ENCODE data around the gene AGAP3. TPM values are rescaled to one million over a fixed set of nuclear protein-coding genes. Genes with fewer than 3 reads are reported as not detected.
A peak's percentile ranks its signal among the peaks of the same experiment; 100 is the strongest.

AGAP3 gene
- total RNA-seq, 2 donors from 2014 or later, result 80.3 to 112 TPM

DNA sequence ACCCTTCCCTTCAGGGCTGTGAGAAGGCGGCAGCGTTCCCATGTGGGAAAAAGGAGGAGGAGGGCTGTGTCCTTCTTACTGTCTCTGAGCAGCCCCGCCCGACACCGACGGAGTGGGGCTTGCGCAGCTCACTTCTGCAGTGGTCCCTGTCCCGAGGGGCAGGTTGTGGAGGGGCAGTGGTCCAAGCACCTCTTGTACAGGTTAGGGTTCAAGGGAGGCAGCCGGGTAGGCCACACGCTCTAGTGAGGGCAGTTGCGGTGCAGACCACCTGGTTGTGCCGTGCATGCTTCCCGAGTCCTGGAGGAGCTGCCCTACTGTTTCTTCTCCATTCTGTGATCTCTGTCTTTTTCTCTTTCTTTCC, 32.8 kb downstream of the AGAP3 start:
- WGBS, result 94% methylated on average over 13 of the region's 13 CpGs

DNA sequence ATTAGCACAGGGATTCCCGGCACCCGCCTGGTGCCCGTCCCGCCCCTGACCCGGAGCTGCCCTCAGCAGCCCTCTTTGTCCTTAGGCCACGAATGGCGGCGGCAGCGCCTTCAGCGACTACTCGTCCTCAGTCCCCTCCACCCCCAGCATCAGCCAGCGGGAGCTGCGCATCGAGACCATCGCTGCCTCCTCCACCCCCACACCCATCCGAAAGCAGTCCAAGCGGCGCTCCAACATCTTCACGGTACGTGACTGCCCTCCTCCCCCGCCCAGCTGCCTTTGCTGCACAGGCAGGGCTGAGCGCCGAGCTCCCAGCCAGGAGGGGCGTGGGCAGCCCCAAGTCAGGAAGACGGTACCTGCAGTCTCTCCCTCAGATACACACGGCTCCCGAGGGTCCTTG, 33.6 kb downstream of the AGAP3 start:
- 87% methylated on average over 27 of the region's 27 CpGs for WGBS
- intact Hi-C loops (cut with DNase I), result loop anchor here (5.0 kb wide), 1 partner anchor 182 kb away; no protein-coding TSS in a partner anchor
- Histone ChIP-seq H3K27ac (no peak overlapping the region), H3K4me3 (no peak overlapping the region), H3K36me3 (peaks cover 13 to 27% of the 10 kb centered on the region in 2 donors), H3K4me1 (replicated peaks) (peaks cover 8% of the 10 kb centered on the region), H3K9me3 (no peaks in the 10 kb centered on the region), H3K27me3 (replicated peaks; ENCODE audit: insufficient read depth) (no peaks in the 10 kb centered on the region)
- DNase-seq (ENCODE audit: low spot score), result no peak
- TF ChIP-seq, protein P1, sequence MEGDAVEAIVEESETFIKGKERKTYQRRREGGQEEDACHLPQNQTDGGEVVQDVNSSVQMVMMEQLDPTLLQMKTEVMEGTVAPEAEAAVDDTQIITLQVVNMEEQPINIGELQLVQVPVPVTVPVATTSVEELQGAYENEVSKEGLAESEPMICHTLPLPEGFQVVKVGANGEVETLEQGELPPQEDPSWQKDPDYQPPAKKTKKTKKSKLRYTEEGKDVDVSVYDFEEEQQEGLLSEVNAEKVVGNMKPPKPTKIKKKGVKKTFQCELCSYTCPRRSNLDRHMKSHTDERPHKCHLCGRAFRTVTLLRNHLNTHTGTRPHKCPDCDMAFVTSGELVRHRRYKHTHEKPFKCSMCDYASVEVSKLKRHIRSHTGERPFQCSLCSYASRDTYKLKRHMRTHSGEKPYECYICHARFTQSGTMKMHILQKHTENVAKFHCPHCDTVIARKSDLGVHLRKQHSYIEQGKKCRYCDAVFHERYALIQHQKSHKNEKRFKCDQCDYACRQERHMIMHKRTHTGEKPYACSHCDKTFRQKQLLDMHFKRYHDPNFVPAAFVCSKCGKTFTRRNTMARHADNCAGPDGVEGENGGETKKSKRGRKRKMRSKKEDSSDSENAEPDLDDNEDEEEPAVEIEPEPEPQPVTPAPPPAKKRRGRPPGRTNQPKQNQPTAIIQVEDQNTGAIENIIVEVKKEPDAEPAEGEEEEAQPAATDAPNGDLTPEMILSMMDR (IDR thresholded peaks at IDR 0.05), result no peak
- no peak for TF ChIP-seq POLR2A (IDR thresholded peaks at IDR 0.05)
- TF ChIP-seq POLR2AphosphoS5 (IDR thresholded peaks at IDR 0.05), result no peak

More for the DNA sequence above, 32.8 kb downstream of the AGAP3 start:
- Histone ChIP-seq H3K9me3 (no peaks in the 10 kb centered on the region), H3K4me1 (replicated peaks) (peaks cover 7% of the 10 kb centered on the region), H3K4me3 (no peak overlapping the region), H3K27ac (no peak overlapping the region), H3K27me3 (replicated peaks; ENCODE audit: insufficient read depth) (no peaks in the 10 kb centered on the region), H3K36me3 (peaks cover 13 to 27% of the 10 kb centered on the region in 2 donors)
- DNase-seq (ENCODE audit: low spot score), result no peak
- intact Hi-C loops (cut with DNase I), result no loop called here
- TF ChIP-seq, protein P1 (IDR thresholded peaks at IDR 0.05), result no peak
- no peak for TF ChIP-seq POLR2AphosphoS5 (IDR thresholded peaks at IDR 0.05)
- TF ChIP-seq POLR2A (IDR thresholded peaks at IDR 0.05), result no peak

DNA sequence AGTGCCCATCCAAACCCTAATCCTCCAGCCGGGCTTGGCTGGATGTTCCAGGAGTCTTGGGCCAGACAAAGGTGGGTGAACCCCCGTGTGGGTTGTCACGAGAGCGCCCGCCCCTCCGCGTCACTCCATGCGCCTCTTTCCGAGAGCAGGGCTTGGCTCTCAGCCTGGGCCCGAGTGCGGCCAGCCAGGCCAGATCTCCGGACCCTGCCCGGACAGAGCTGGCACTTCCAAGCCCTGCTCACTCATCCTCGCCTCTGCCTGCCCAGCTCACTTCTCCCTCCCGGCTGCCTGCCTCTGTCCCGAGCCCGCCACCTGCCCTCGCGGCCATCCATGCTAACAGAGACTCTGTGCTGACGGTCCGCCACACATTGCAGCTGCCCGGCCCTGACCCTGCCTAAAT, 34.6 kb downstream of the AGAP3 start:
- Histone ChIP-seq H3K4me1 (replicated peaks) (peaks cover 14% of the 10 kb centered on the region), H3K9me3 (no peaks in the 10 kb centered on the region), H3K27me3 (replicated peaks; ENCODE audit: insufficient read depth) (no peaks in the 10 kb centered on the region), H3K4me3 (no peak overlapping the region), H3K36me3 (peaks cover 13 to 27% of the 10 kb centered on the region in 2 donors), H3K27ac (no peak overlapping the region)
- intact Hi-C loops (cut with DNase I), result loop anchor here (5.0 kb wide), 1 partner anchor 181 kb away; no protein-coding TSS in a partner anchor
- no peak for TF ChIP-seq POLR2A (IDR thresholded peaks at IDR 0.05)
- 87% methylated on average over 22 of the region's 22 CpGs for WGBS
- no peak for DNase-seq (ENCODE audit: low spot score)

DNA sequence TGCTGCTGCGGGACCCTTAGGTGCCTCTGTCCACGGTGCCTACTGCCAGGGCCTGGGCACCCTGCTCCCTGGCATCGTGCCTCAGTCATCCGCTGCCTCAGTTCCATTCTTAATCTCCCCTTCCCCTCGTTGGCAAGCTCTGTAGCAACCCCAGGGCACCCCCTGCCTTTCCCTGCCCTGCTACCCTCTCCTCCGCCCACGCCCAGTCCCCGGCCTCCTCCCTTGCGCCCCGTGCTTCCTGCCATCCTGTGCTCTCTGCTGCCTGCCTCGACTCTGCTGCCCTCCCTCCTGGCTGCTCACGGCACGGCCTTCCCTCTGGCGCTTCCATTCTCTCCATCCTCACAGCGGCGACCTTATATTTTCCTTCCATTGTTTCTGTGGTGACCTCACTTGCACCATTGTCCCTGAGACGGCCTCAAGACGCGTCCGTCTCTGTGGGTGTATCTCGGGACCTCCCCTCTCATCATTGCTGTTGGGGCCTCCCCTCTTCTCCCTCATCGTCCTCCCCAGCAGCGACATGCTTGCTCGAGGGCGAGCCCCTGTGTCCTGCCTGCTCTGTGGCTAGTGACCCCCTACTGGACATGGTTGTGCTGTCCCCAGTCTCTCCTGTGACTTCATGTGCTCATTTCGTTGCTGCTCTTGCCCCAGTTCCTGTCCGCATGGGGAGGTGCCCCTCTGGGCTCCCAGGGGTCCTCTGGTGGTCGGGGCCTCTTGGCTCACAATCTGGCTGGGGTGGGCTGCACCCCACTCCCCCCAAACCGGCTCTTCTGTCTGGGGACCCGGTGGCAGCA, 35.3 kb downstream of the AGAP3 start:
- no peaks in the 10 kb centered on the region for H3K9me3 ChIP-seq
- no peak overlapping the region for H3K4me3 ChIP-seq
- intact Hi-C loops (cut with DNase I), result loop anchor here (5.0 kb wide), 1 partner anchor 181 kb away; no protein-coding TSS in a partner anchor
- TF ChIP-seq POLR2A (IDR thresholded peaks at IDR 0.05) (no peak), POLR2AphosphoS5 (IDR thresholded peaks at IDR 0.05) (no peak)
- TF ChIP-seq, protein P1 (IDR thresholded peaks at IDR 0.05), result no peak
- DNase-seq (ENCODE audit: low spot score), result no peak
- H3K27ac ChIP-seq, result no peak overlapping the region
- H3K4me1 ChIP-seq (replicated peaks), result peaks cover 9% of the 10 kb centered on the region
- H3K27me3 ChIP-seq (replicated peaks; ENCODE audit: insufficient read depth), result no peaks in the 10 kb centered on the region
- peaks cover 13 to 27% of the 10 kb centered on the region in 2 donors for H3K36me3 ChIP-seq
- WGBS, result 82% methylated on average over 30 of the region's 30 CpGs

DNA sequence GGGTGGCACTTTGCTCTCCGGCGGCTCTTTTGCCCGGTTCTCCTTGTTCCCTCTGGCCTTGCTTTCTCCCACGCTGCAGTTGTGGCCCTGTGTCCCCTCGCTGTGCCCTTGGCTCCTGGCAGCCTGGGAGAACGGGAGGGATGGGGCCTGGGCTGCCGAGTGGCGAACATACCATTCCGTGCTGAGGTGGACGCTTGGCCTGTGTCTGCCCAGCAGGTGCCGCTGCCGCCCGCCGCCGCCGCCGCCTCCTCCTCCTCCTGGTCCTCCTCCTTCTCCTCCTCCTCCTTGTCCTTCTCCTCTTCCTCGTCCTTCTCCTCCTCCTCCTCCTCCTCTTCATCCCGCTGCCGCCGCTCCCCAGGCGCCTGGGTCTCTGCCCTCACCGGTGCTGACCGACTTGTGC, 36.0 kb downstream of the AGAP3 start:
- TF ChIP-seq POLR2AphosphoS5 (IDR thresholded peaks at IDR 0.05) (no peak), POLR2A (IDR thresholded peaks at IDR 0.05) (no peak)
- TF ChIP-seq, protein P1 (IDR thresholded peaks at IDR 0.05), result peak in 1 of 4 experiments; percentile 24
- intact Hi-C loops (cut with DNase I), result loop anchor here (5.0 kb wide), 1 partner anchor 180 kb away; no protein-coding TSS in a partner anchor
- WGBS, result 75% methylated on average over 24 of the region's 24 CpGs
- Histone ChIP-seq H3K27me3 (replicated peaks; ENCODE audit: insufficient read depth) (no peaks in the 10 kb centered on the region), H3K9me3 (no peaks in the 10 kb centered on the region), H3K4me3 (no peak overlapping the region), H3K4me1 (replicated peaks) (peaks cover 7% of the 10 kb centered on the region), H3K36me3 (peaks cover 13 to 27% of the 10 kb centered on the region in 2 donors), H3K27ac (no peak overlapping the region)
- DNase-seq (ENCODE audit: low spot score), result no peak

Data from prostate gland (tissue), 2 donors.